GM18858 (cell line): Measurements from ENCODE around the gene RDH12.

ENCODE experiments used
- ATAC-seq: cut with Tn5 transposase; IDR thresholded peaks from one replicate; pipeline ENCODE4 v1.9.1; 2021; ENCODE audit not compliant: unreplicated experiment

RDH12 gene

GRCh38 chr14:67746927-67747326 lies 45.2 kb downstream of the RDH12 start:
- ATAC-seq = no peak

GRCh38 chr14:67748312-67748711 lies 46.6 kb downstream of the RDH12 start:
- ATAC-seq = no peak

GRCh38 chr14:67749341-67750084 lies 47.8 kb downstream of the RDH12 start:
- ATAC-seq = no peak

- no peak for ATAC-seq
Observed at GRCh38 chr14:67756496-67756895, 54.8 kb downstream of the RDH12 start.

- no peak for ATAC-seq
Observed at GRCh38 chr14:67757175-67757574, 55.5 kb downstream of the RDH12 start.

GRCh38 chr14:67759916-67760315 lies 58.2 kb downstream of the RDH12 start:
- ATAC-seq = no peak

GRCh38 chr14:67762051-67762450 lies 60.4 kb downstream of the RDH12 start:
- ATAC-seq = no peak

- ATAC-seq = no peak
Observed at GRCh38 chr14:67763158-67763822, 61.6 kb downstream of the RDH12 start.

- ATAC-seq = no peak
Observed at GRCh38 chr14:67764496-67764895, 62.8 kb downstream of the RDH12 start.

- no peak for ATAC-seq
Observed at GRCh38 chr14:67765192-67765834, 63.6 kb downstream of the RDH12 start.

GRCh38 chr14:67766035-67766680 lies 64.5 kb downstream of the RDH12 start:
- no peak for ATAC-seq

GRCh38 chr14:67768219-67768618 lies 66.5 kb downstream of the RDH12 start:
- no peak for ATAC-seq

- no peak for ATAC-seq
Observed at GRCh38 chr14:67773844-67774377, 72.2 kb downstream of the RDH12 start.

- no peak for ATAC-seq
Observed at GRCh38 chr14:67776653-67777322, 75.1 kb downstream of the RDH12 start.

- ATAC-seq = no peak
Observed at GRCh38 chr14:67778792-67779191, 77.1 kb downstream of the RDH12 start.

GRCh38 chr14:67782090-67782489 lies 80.4 kb downstream of the RDH12 start:
- ATAC-seq = no peak
